ENCODE measurements around the gene XRCC3. TPM values are rescaled to one million over a fixed set of nuclear protein-coding genes. Genes with fewer than 3 reads are reported as not detected.

Gene XRCC3
- total RNA-seq, 1 donor from 2014 or later: 30.2 TPM

GRCh38 chr14:103758059-103758776 lies 43.0 kb upstream of the XRCC3 start:
- no peak for TF ChIP-seq CTCF (IDR thresholded peaks at IDR 0.05; ENCODE audit: unreplicated experiment)
- H3K27me3 Mint-ChIP-seq: no peaks in the 10 kb centered on the region
- peaks cover 3% of the 10 kb centered on the region for H3K4me1 Mint-ChIP-seq (ENCODE audit: low read depth)
- DNase-seq (ENCODE audit: low spot score, unreplicated experiment): no peak
- H3K36me3 Mint-ChIP-seq (ENCODE audit: insufficient read depth): no peaks in the 10 kb centered on the region
- no peak overlapping the region for H3K4me3 Mint-ChIP-seq (ENCODE audit: low read depth)
- H3K9me3 Mint-ChIP-seq (ENCODE audit: low read depth): no peaks in the 10 kb centered on the region
- H3K27ac Mint-ChIP-seq: no peak overlapping the region

GRCh38 chr14:103755060-103755459 lies 39.8 kb upstream of the XRCC3 start:
- TF ChIP-seq CTCF (IDR thresholded peaks at IDR 0.05; ENCODE audit: unreplicated experiment): no peak
- no peak overlapping the region for H3K4me3 Mint-ChIP-seq (ENCODE audit: low read depth)
- no peaks in the 10 kb centered on the region for H3K9me3 Mint-ChIP-seq (ENCODE audit: low read depth)
- DNase-seq (ENCODE audit: low spot score, unreplicated experiment): no peak
- H3K4me1 Mint-ChIP-seq (ENCODE audit: low read depth): no peaks in the 10 kb centered on the region
- no peak overlapping the region for H3K27ac Mint-ChIP-seq
- H3K27me3 Mint-ChIP-seq: no peaks in the 10 kb centered on the region
- no peaks in the 10 kb centered on the region for H3K36me3 Mint-ChIP-seq (ENCODE audit: insufficient read depth)

GRCh38 chr14:103753774-103754173 lies 38.5 kb upstream of the XRCC3 start:
- H3K4me1 Mint-ChIP-seq (ENCODE audit: low read depth): no peaks in the 10 kb centered on the region
- no peaks in the 10 kb centered on the region for H3K27me3 Mint-ChIP-seq
- H3K9me3 Mint-ChIP-seq (ENCODE audit: low read depth): no peaks in the 10 kb centered on the region
- H3K36me3 Mint-ChIP-seq (ENCODE audit: insufficient read depth): peaks cover 2% of the 10 kb centered on the region
- no peak overlapping the region for H3K27ac Mint-ChIP-seq
- no peak for TF ChIP-seq CTCF (IDR thresholded peaks at IDR 0.05; ENCODE audit: unreplicated experiment)
- DNase-seq (ENCODE audit: low spot score, unreplicated experiment): no peak
- no peak overlapping the region for H3K4me3 Mint-ChIP-seq (ENCODE audit: low read depth)

GRCh38 chr14:103749860-103750259 lies 34.6 kb upstream of the XRCC3 start:
- Mint-ChIP-seq H3K27ac (peak overlapping the region; percentile 81), H3K27me3 (no peaks in the 10 kb centered on the region), H3K36me3 (ENCODE audit: insufficient read depth) (peaks cover 2% of the 10 kb centered on the region), H3K4me1 (ENCODE audit: low read depth) (no peaks in the 10 kb centered on the region), H3K9me3 (ENCODE audit: low read depth) (no peaks in the 10 kb centered on the region), H3K4me3 (ENCODE audit: low read depth) (no peak overlapping the region)
- no peak for TF ChIP-seq CTCF (IDR thresholded peaks at IDR 0.05; ENCODE audit: unreplicated experiment)
- DNase-seq (ENCODE audit: low spot score, unreplicated experiment): no peak

GRCh38 chr14:103749452-103749851 lies 34.2 kb upstream of the XRCC3 start:
- no peak for DNase-seq (ENCODE audit: low spot score, unreplicated experiment)
- Mint-ChIP-seq H3K4me3 (ENCODE audit: low read depth) (no peak overlapping the region), H3K4me1 (ENCODE audit: low read depth) (no peaks in the 10 kb centered on the region), H3K9me3 (ENCODE audit: low read depth) (no peaks in the 10 kb centered on the region), H3K27ac (peak overlapping the region; percentile 50), H3K36me3 (ENCODE audit: insufficient read depth) (peaks cover 2% of the 10 kb centered on the region), H3K27me3 (no peaks in the 10 kb centered on the region)
- TF ChIP-seq CTCF (IDR thresholded peaks at IDR 0.05; ENCODE audit: unreplicated experiment): no peak

All from progenitor cell of endocrine pancreas (in vitro differentiated cells).